HG03039 (cell line): ENCODE data around the gene STYXL1.
"Not testable (repeated sequence)": the region's sequence is repeated elsewhere in the genome, so short reads cannot be mapped to it uniquely, and the experiment has no call there.

Experiments
- ATAC-seq: cut with Tn5 transposase; IDR thresholded peaks from one replicate; pipeline ENCODE4 v1.9.1; 2021; ENCODE audit warnings: mild to moderate bottlenecking, moderate library complexity; ENCODE audit not compliant: unreplicated experiment

Gene STYXL1

GRCh38 chr7:76040126-76040525 lies 7.7 kb downstream of the STYXL1 start:
- no peak for ATAC-seq

- no peak for ATAC-seq
Measured at GRCh38 chr7:76037310-76037709, 10.5 kb downstream of the STYXL1 start.

DNA sequence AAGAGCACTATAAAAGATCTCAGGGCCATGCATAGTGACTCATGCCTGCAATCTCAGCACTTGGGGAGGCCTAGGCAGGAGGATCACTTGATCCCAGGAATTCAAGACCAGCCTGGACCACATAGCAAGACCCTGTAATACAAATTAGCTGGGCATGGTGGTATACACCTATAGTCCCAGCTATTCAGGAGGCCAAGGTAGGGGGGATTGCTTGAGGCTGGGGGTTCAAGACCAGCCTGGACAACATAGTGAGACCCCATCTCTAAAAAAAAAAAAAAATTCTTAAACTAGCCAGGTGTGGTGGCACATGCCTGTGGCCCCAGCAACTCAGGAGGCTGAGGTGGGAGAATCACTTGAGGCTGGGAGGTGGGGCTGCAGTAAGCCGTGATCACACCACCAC lies 15.8 kb downstream of the STYXL1 start:
- ATAC-seq = no peak

DNA sequence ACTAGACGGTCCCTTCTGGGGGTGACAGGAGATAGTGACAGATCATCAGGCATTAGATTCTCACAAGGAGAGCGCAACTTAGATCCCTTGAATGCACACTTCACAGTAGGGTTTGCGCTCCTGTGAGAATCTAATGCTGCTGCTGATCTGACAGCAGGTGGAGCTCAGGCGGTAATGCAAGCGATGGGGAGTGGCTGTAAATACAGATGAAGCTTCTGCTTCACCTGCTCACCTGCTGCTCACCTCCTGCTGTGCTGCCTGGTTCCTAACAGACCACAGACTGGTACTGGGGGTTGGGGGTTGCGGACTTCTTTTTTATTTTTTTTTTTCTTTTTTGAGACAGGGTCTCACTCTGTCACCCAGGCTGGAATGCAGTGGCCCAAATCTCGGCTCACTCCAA lies 18.1 kb downstream of the STYXL1 start:
- not testable (repeated sequence) for ATAC-seq

DNA sequence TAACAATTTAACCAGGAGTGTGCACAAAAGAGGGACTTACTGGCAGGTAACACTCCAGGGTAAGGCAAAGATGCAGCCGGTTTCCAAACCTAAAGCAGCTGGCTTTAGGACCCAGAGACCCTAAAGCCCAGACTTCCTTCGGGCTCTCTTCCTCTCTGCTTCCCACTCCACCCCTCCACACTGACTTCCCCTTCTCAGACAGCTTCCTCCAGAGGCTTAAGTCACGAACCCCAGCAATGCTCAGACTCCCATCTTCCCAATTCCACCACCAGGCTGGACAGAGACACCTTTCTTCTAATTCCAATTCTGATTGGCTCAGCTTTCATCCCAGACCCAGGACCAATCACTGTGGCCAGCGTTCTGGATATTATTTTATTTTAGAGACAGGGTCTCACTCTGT lies 24.8 kb downstream of the STYXL1 start:
- ATAC-seq = no peak

- no peak for ATAC-seq
Measured at GRCh38 chr7:76022026-76022780, 25.6 kb downstream of the STYXL1 start.

- ATAC-seq = no peak
Measured at GRCh38 chr7:76020031-76020714, 27.6 kb downstream of the STYXL1 start.

DNA sequence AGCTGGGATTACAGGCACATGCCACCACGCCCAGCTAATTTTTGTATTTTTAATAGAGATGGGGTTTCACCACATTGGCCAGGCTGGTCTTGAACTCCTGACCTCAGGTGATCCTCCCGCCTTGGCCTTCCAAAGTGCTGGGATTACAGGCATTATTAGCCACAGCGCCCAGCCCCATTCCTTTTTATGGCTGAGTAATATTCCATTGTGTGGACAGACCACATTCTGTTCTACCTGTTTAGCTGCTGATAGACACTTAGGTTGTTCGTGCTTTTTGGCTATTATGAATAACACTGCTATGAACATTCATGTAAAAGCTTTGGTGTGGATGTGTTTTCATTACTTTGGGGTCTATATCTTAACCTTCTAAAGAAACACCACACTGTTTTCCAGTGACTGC lies 29.3 kb downstream of the STYXL1 start:
- ATAC-seq = not testable (repeated sequence)

GRCh38 chr7:76016191-76016947 lies 31.4 kb downstream of the STYXL1 start:
- no peak for ATAC-seq

DNA sequence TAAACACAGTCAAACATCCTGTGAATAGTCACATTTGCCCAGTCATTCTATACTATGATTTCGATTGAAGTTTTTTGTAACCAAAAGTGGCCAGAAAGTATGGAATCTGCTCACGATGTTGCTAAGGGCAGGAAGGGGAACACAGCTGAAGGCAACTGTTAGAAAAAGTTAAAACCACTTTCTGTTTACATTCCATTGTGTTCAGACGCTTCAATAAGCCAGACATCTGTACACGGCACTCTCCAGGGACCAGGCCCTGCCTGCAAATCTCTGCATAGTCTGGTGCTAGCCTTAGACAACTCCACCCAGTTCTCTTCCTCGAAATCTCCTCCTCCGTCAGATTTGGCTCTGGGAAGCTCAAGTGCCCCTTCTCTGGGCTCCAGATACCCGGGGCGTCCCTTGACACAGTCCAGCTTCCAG lies 36.3 kb downstream of the STYXL1 start:
- no peak for ATAC-seq

DNA sequence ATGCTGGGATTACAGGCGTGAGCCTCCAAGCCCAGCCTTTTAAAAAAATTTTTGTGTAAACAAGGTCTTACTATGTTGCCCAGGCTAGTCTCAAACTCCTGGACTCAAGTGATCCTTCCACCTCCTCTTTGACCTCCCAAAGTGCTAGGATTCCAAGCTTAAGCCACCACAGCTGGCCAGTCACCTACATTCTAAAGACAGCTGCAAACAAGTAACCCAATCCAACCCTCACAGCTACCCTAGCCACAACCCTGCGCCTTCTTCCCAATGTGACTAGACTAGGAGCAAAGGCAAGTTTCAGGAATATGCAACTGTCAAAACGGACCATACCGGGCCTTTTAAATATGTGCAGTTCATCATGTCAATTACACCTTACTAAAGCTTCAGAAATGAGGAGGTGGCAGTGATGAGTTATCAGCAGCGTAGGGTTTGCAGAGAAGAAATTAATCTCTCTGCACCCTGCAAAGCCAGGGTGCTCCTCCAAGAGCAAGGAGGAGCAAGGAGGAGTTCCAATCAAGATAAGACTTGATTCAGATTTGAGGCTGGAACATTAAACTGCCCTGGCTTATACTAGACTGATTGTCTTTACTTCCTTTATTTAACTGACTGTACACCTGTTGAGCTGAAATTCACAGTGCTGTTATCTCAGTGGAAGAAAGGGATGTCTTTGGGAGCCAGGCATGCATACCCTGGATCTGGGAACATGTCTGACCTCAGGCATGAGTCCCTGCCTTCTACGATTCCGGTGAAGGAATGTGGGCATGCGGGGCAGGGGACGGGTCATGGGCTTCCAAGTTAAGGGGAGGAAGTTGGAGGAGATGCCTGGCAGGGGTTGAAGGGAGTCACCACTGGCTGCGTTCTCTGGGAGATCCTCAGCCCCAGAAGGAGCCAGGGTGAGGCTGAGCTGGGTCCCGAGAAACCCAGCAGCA lies 37.9 kb downstream of the STYXL1 start:
- ATAC-seq = no peak

GRCh38 chr7:76008156-76008687 lies 39.6 kb downstream of the STYXL1 start:
- ATAC-seq = no peak

DNA sequence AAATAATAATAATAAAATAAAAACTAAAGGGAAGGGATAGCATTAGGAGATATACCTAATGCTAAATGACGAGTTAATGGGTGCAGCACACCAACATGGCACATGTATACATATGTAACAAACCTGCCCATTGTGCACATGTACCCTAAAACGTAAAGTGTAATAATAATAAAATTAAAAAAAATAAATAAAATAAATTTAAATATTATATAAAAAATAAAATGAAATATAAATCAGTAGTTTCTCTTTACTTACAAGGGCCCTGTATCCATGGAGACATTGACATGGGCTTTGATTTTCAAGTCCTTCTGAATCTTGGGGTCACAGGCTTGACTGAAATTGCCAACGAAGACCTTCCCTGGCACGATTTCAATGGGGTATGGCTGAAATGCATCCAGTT lies 42.8 kb downstream of the STYXL1 start:
- not testable (repeated sequence) for ATAC-seq

- ATAC-seq = no peak
Measured at GRCh38 chr7:76003351-76003750, 44.4 kb downstream of the STYXL1 start.

GRCh38 chr7:76002822-76003221 lies 45.0 kb downstream of the STYXL1 start:
- no peak for ATAC-seq

- ATAC-seq = no peak
Measured at GRCh38 chr7:76002139-76002538, 45.7 kb downstream of the STYXL1 start.

GRCh38 chr7:76000566-76000965 lies 47.2 kb downstream of the STYXL1 start:
- no peak for ATAC-seq

GRCh38 chr7:75998038-75998437 lies 49.8 kb downstream of the STYXL1 start:
- no peak for ATAC-seq

DNA sequence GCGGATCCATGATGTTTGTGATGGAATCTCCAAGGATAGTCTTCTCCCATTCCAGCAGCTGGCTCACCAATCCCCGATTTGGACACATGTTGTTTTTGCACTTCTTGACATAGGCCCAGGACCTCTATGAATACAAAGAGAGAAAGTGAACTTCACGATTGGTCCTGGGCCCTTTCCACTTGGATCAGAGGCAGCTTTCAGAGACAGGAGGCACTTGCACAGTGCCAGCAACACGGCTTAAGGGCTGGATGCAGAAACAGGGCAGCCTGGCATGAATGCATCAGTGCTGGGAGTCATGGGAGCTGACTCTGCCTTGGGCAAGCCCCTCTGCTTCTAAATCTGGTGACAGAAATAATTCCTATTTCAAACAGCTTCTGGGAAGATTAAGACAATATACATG lies 51.3 kb downstream of the STYXL1 start:
- ATAC-seq = no peak

DNA sequence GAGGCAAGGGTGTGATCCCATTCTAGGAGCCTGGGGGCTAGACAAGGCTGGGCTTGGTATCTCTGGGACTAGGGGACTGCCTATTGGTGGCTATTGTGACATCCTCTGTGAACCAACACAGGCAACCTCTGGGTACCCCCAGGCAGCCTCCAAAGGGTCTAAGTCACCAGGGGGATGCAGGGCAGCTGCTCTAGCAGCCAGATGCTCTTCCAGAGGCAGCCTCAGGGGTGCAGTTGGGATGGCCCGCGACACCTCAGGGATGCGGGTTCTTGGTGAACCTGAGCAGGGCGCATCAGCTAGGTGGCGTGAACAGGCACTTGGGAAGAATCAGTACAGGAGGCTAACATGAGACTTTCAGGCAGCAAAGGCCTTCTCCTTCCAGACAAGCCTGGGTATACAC lies 51.8 kb downstream of the STYXL1 start:
- no peak for ATAC-seq
